VCaP (cell line): Measurements from ENCODE around the gene FXYD2.

Experiments
- H3K27ac ChIP-seq: fragments of 450-650 bp; 2 replicates; pipeline ENCODE4 v1.5.1; 2017
- TF ChIP-seq, protein P1 (sequence below): fragments of 450-650 bp; conservative IDR thresholded peaks from 2 replicates; pipeline ENCODE4 v1.5.1; 2017; ENCODE audit warnings: mild to moderate bottlenecking, moderate library complexity

The FXYD2 gene

DNA sequence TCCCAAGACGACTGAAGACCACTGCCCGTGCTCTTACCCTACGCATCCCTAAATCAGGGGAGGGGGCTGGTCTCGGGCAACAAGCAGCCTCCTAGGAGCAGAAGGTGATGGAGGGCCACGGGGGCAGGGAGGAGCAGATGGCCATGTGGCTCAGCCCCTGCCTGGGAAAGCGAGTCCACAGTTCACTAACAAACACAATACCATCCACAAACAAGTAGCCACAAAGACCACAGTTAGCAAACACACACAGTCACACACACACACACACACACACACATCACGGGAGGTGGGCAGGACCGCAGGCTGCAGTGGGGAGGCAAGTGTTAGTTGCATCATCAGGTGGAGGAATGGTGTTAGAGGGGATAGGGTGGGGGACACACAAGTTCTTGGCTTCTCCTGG lies 13.2 kb upstream of the FXYD2 start:
- TF ChIP-seq, protein P1, sequence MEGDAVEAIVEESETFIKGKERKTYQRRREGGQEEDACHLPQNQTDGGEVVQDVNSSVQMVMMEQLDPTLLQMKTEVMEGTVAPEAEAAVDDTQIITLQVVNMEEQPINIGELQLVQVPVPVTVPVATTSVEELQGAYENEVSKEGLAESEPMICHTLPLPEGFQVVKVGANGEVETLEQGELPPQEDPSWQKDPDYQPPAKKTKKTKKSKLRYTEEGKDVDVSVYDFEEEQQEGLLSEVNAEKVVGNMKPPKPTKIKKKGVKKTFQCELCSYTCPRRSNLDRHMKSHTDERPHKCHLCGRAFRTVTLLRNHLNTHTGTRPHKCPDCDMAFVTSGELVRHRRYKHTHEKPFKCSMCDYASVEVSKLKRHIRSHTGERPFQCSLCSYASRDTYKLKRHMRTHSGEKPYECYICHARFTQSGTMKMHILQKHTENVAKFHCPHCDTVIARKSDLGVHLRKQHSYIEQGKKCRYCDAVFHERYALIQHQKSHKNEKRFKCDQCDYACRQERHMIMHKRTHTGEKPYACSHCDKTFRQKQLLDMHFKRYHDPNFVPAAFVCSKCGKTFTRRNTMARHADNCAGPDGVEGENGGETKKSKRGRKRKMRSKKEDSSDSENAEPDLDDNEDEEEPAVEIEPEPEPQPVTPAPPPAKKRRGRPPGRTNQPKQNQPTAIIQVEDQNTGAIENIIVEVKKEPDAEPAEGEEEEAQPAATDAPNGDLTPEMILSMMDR: no peak
- H3K27ac ChIP-seq: no peak overlapping the region

- TF ChIP-seq, protein P1: no peak
- no peak overlapping the region for H3K27ac ChIP-seq
Observed at GRCh38 chr11:117837070-117837776, 12.7 kb upstream of the FXYD2 start.

DNA sequence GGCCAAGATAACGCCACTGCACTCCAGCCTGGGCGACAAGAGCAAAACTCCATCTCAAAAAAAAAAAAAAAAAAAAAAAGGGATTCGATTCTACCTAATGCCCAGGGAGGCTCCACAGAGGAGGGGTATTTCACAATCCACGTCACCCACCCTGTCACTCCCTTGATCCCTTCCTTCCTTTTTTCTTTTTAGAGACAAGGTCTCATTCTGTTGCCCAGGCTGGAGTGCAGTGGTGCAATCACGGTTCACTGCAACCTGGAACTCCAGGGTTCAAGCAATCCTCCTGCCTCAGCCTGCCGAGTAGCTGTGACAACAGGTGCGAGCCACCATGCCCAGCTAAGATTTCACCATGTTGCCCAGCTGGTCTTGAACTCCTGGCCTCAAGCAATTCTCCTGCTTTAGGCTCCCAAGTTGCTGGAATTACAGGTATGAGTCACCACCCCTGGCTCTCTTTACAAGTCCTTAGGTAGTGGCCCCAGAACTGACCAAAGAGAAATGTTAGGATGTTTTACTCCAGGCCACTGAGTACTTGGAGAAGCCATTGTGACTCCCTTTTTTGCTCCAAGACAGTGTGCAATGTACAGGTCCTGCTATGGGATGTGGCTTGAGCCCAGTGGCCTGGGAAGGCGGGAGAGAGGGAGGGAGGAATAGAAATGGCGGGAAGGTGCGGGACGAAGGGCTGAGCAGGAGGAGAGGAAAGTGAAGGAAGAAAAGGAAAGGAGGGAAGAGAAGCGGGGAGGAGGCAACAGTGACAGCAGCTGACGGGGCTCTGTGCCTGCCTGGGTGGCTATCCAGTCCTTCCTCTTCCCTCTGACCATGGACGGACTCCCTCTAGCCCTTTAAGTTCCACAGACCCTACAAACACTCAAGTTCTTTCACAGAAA lies 11.8 kb upstream of the FXYD2 start:
- TF ChIP-seq, protein P1: no peak
- H3K27ac ChIP-seq: no peak overlapping the region

DNA sequence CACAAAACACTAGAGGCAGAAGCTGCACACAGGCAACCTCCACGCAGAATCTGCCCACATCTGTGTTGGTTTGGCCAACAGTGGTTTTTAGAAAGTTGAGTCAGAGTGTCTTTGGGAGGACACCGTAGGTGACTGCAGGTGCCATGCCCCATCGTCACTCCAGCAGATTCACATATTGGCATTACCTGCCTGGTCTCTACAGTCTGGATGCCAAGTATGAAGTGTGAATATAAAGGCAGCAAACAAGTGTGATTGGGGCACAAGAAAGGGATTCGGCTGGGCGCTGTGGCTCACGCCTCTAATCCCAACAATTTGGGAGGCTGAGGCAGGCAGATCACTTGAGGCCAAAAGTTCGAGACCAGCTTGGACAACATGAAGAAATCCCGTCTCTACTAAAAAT lies 11.0 kb upstream of the FXYD2 start:
- TF ChIP-seq, protein P1: no peak
- H3K27ac ChIP-seq: no peak overlapping the region

DNA sequence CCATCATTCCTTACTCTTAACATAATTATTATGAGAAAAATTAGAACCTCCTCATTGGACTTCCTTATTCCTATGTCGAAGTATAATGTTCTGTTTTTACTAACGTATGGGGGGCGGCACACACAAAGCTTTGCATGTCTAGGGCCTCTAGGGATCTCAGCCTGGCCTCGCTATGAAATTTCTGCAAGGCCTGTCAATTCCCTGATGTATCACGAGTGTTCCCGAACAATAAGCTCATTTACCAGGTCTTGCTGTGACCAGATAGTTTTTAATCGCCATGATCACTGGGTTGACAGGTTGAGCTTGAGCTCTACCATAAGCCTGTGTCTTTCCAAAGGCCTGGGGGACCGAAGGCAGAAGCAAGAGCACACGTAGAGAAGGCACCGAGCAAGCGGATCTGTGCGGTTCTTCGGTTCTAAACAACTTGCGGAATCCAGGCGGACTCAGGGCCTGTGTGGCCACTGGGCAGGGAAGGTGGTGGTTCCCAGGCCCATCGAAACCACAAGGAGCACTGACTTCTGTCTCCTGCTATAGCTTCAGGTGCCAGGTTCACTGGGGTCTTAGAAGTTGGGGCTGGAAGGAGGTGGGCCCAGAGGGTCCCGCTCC lies 10.4 kb upstream of the FXYD2 start:
- TF ChIP-seq, protein P1: no peak

GRCh38 chr11:117834068-117834810 lies 9.7 kb upstream of the FXYD2 start:
- TF ChIP-seq, protein P1: no peak
- no peak overlapping the region for H3K27ac ChIP-seq

More for the DNA sequence above, 10.4 kb upstream of the FXYD2 start:
- no peak overlapping the region for H3K27ac ChIP-seq
